H9 (cell line): ENCODE measurements around the gene NECTIN1. TPM values are rescaled to one million over a fixed set of nuclear protein-coding genes. Genes with fewer than 3 reads are reported as not detected.

Experiments used
- DNase-seq: peaks from one replicate; pipeline ENCODE4 v3.0.0-alpha.2; 2017
- H2AFZ ChIP-seq: one replicate; pipeline ENCODE4 v1.6.1; 2013; ENCODE audit warnings: mild to moderate bottlenecking, low read length, control low read depth, moderate library complexity
- H2AK5ac ChIP-seq: 2 replicates; pipeline ENCODE4 v1.6.1; 2013; ENCODE audit warnings: low read length, control low read depth, mixed read lengths; ENCODE audit not compliant: insufficient read length
- H2BK120ac ChIP-seq: one replicate; pipeline ENCODE4 v1.6.1; 2013; ENCODE audit warnings: low read depth, mild to moderate bottlenecking, low read length, control low read depth, inconsistent platforms; ENCODE audit not compliant: poor library complexity, severe bottlenecking
- H2BK12ac ChIP-seq: 2 replicates; pipeline ENCODE4 v1.6.1; 2013; ENCODE audit warnings: low read length, control low read depth, mixed read lengths, low read depth; ENCODE audit not compliant: insufficient read length
- H2BK15ac ChIP-seq: 2 replicates; pipeline ENCODE4 v1.6.1; 2013; ENCODE audit warnings: low read depth, low read length, control low read depth
- H2BK20ac ChIP-seq: one replicate; pipeline ENCODE4 v1.6.1; 2013; ENCODE audit warnings: low read depth, mild to moderate bottlenecking, low read length, control low read depth, inconsistent platforms; ENCODE audit not compliant: poor library complexity, severe bottlenecking
- H2BK5ac ChIP-seq: 2 replicates; pipeline ENCODE4 v1.6.1; 2013; ENCODE audit warnings: low read length, control low read depth, mixed read lengths; ENCODE audit not compliant: insufficient read length
- H3K14ac ChIP-seq: 2 replicates; pipeline ENCODE4 v1.6.1; 2013; ENCODE audit warnings: low read length, control low read depth; ENCODE audit not compliant: insufficient read depth
- H3K18ac ChIP-seq: 2 replicates; pipeline ENCODE4 v1.6.1; 2013; ENCODE audit warnings: low read depth, mild to moderate bottlenecking, mixed read lengths, low read length, control low read depth; ENCODE audit not compliant: insufficient read length
- H3K23ac ChIP-seq: 2 replicates; pipeline ENCODE4 v1.6.1; 2013; ENCODE audit warnings: low read length, control low read depth, mixed read lengths, low read depth; ENCODE audit not compliant: insufficient read length
- H3K23me2 ChIP-seq: 2 replicates; pipeline ENCODE4 v1.6.1; 2013; ENCODE audit warnings: low read depth, mild to moderate bottlenecking, mixed read lengths, low read length, control low read depth; ENCODE audit not compliant: insufficient read length, poor library complexity, severe bottlenecking
- H3K27ac ChIP-seq: 2 replicates; pipeline ENCODE4 v1.5.1; 2013; ENCODE audit warnings: low read length, control low read depth, mixed read lengths, low read depth; ENCODE audit not compliant: insufficient read length
- H3K27me3 ChIP-seq: 2 replicates; pipeline ENCODE4 v1.6.1; 2013; ENCODE audit warnings: low read length, control low read depth, inconsistent platforms; ENCODE audit not compliant: insufficient read depth
- H3K4ac ChIP-seq: 2 replicates; pipeline ENCODE4 v1.6.1; 2013; ENCODE audit warnings: low read depth, mild to moderate bottlenecking, control low read depth, inconsistent platforms, low read length, moderate library complexity
- H3K4me1 ChIP-seq: 2 replicates; pipeline ENCODE4 v1.6.1; 2013; ENCODE audit warnings: low read length, control low read depth, inconsistent platforms; ENCODE audit not compliant: insufficient read depth
- H3K4me2 ChIP-seq: 2 replicates; pipeline ENCODE4 v1.6.1; 2013; ENCODE audit warnings: low read length, control low read depth, mixed read lengths; ENCODE audit not compliant: insufficient read length, insufficient read depth
- H3K56ac ChIP-seq: 2 replicates; pipeline ENCODE4 v1.6.1; 2013; ENCODE audit warnings: low read depth, mild to moderate bottlenecking, mixed read lengths, low read length, control low read depth; ENCODE audit not compliant: insufficient read length
- H3K79me1 ChIP-seq: 2 replicates; pipeline ENCODE4 v1.6.1; 2013; ENCODE audit warnings: low read depth, mild to moderate bottlenecking, moderate library complexity, low read length, control low read depth, inconsistent platforms; ENCODE audit not compliant: insufficient read depth, poor library complexity, severe bottlenecking
- H3K79me2 ChIP-seq: 2 replicates; pipeline ENCODE4 v1.6.1; 2013; ENCODE audit warnings: low read length, control low read depth, inconsistent platforms; ENCODE audit not compliant: insufficient read depth
- H3K9ac ChIP-seq: 2 replicates; pipeline ENCODE4 v1.6.1; 2013; ENCODE audit warnings: low read length, control low read depth, mixed read lengths; ENCODE audit not compliant: insufficient read length; ENCODE audit errors: extremely low read depth
- H3K9me3 ChIP-seq: one replicate; pipeline ENCODE4 v1.6.1; 2013; ENCODE audit warnings: low read depth, low read length, inconsistent platforms; ENCODE audit not compliant: control insufficient read depth
- H3T11ph ChIP-seq: one replicate; pipeline ENCODE4 v1.6.1; 2013; ENCODE audit warnings: mild to moderate bottlenecking, low read length, control low read depth, inconsistent platforms
- H4K20me1 ChIP-seq: one replicate; pipeline ENCODE4 v1.6.1; 2013; ENCODE audit not compliant: control insufficient read depth, insufficient read length, insufficient read depth
- H4K5ac ChIP-seq: 2 replicates; pipeline ENCODE4 v1.6.1; 2013; ENCODE audit warnings: low read depth, mild to moderate bottlenecking, mixed read lengths, low read length, control low read depth; ENCODE audit not compliant: insufficient read length
- H4K8ac ChIP-seq: replicated peaks from 2 replicates; pipeline ENCODE4 v1.6.1; 2013; ENCODE audit warnings: low read length, control low read depth, mixed read lengths, low read depth; ENCODE audit not compliant: insufficient read length
- H4K91ac ChIP-seq: 2 replicates; pipeline ENCODE4 v1.6.1; 2013; ENCODE audit warnings: low read depth, mild to moderate bottlenecking, moderate library complexity, mixed read lengths, low read length, control low read depth; ENCODE audit not compliant: insufficient read length
- H3K27ac Mint-ChIP-seq, 3 experiments: 2 replicates in 2 of 3; 3 replicates in 1 of 3; pipeline ENCODE4 v1.8.0; 2020 to 2021; ENCODE audit warnings: mixed read lengths in 3 of 3, mild to moderate bottlenecking in 1 of 3, moderate library complexity in 1 of 3
- H3K27me3 Mint-ChIP-seq: 2 replicates; pipeline ENCODE4 v1.8.0; 2021; ENCODE audit warnings: low read depth, mild to moderate bottlenecking, moderate library complexity, mixed read lengths
- H3K36me3 Mint-ChIP-seq, 3 experiments: 2 replicates in 2 of 3; 3 replicates in 1 of 3; pipeline ENCODE4 v1.8.0; 2020 to 2021; ENCODE audit warnings: low read depth in 3 of 3, mixed read lengths in 3 of 3; ENCODE audit not compliant: insufficient read depth in 1 of 3
- H3K4me1 Mint-ChIP-seq, 2 experiments: 2 replicates each; pipeline ENCODE4 v1.8.0; 2020; ENCODE audit warnings: mixed read lengths in 2 of 2
- H3K4me3 Mint-ChIP-seq, 2 experiments: 2 replicates in 1 of 2; 3 replicates in 1 of 2; pipeline ENCODE4 v1.8.0; 2020 to 2021; ENCODE audit warnings: mild to moderate bottlenecking in 2 of 2, mixed read lengths in 2 of 2, moderate library complexity in 1 of 2
- H3K9me3 Mint-ChIP-seq, 2 experiments: 2 replicates in 1 of 2; 3 replicates in 1 of 2; pipeline ENCODE4 v1.8.0; 2020; ENCODE audit warnings: mild to moderate bottlenecking in 2 of 2, mixed read lengths in 2 of 2, moderate library complexity in 1 of 2
- CTCF ChIP-seq: fragments of 200-600 bp; sonication (generic); conservative IDR thresholded peaks from 3 replicates; pipeline ENCODE4 v1.8.0; 2021; ENCODE audit warnings: antibody characterized with exemption, mild to moderate bottlenecking
- WGBS: extraction: QIAGEN DNeasy Blood & Tissue Kit; methylation state at CpG from one replicate; pipeline ENCODE4 v1.1.7; 2013; ENCODE audit warnings: missing lambda C conversion rate, low lambda C conversion rate, mixed read lengths; ENCODE audit not compliant: insufficient read length; ENCODE audit errors: extremely low coverage; 5-methylcytosine and 5-hydroxymethylcytosine counted together
- total RNA-seq: library from RNA; stranded (reverse); gene quantifications from 2 replicates; pipeline ENCODE4 v1.2.1, GENCODE V29; 2021

The NECTIN1 gene
- total RNA-seq, 1 experiment from 2014 or later: 113 TPM

- Histone ChIP-seq H3T11ph (no peak overlapping the region), H3K79me2 (peaks cover 7% of the 10 kb centered on the region; the same call in 1 of the 2 replicates), H3K4ac (no peak overlapping the region), H3K27ac (no peak overlapping the region), H3K9ac (no peak overlapping the region), H4K8ac (no peak overlapping the region), H3K27me3 (no peaks in the 10 kb centered on the region), H2BK12ac (no peak overlapping the region), H4K91ac (no peak overlapping the region), H3K14ac (no peak overlapping the region), H3K4me1 (peaks cover 17% of the 10 kb centered on the region), H3K56ac (no peak overlapping the region), H2AFZ (no peak overlapping the region), H4K20me1 (peaks cover 2% of the 10 kb centered on the region), H2BK5ac (no peak overlapping the region), H3K23ac (no peak overlapping the region), H3K4me2 (no peak overlapping the region), H2BK120ac (no peak overlapping the region), H2AK5ac (no peak overlapping the region), H4K5ac (no peak overlapping the region), H2BK20ac (no peak overlapping the region), H3K18ac (no peak overlapping the region), H3K79me1 (peaks cover 11% of the 10 kb centered on the region), H3K23me2 (no peaks in the 10 kb centered on the region), H3K9me3 (no peaks in the 10 kb centered on the region), H2BK15ac (no peak overlapping the region)
- Mint-ChIP-seq H3K27me3 (no peaks in the 10 kb centered on the region), H3K36me3 (no peaks in the 10 kb centered on the region; a peak in 1 of 7 replicates), H3K4me1 (peaks cover 58 to 61% of the 10 kb centered on the region in 2 experiments), H3K4me3 (no peak overlapping the region), H3K9me3 (no peaks in the 10 kb centered on the region; a peak in 1 of 5 replicates), H3K27ac (peak overlapping the region in 2 of 3 experiments; percentile 16 to 25; a peak in 1 of 7 replicates)
- WGBS: no CpG with 5 or more reads among the region's 2 CpGs
- TF ChIP-seq CTCF: no peak
- no peak for DNase-seq
Observed at GRCh38 chr11:119697882-119698281, 31.1 kb downstream of the NECTIN1 start.
